HG03442 (cell line): ENCODE measurements around the gene ZMYM4.

Experiments
- ATAC-seq: cut with Tn5 transposase; IDR thresholded peaks from one replicate; pipeline ENCODE4 v1.9.1; 2021; ENCODE audit warnings: mild to moderate bottlenecking, moderate library complexity; ENCODE audit not compliant: unreplicated experiment

The ZMYM4 gene

GRCh38 chr1:35274197-35274596 lies 5.7 kb downstream of the ZMYM4 start:
- ATAC-seq, result no peak

- ATAC-seq, result no peak
Observed at GRCh38 chr1:35278886-35279554, 10.5 kb downstream of the ZMYM4 start.

GRCh38 chr1:35279555-35279904 lies 11.0 kb downstream of the ZMYM4 start:
- no peak for ATAC-seq

GRCh38 chr1:35280006-35280405 lies 11.5 kb downstream of the ZMYM4 start:
- ATAC-seq, result no peak

- no peak for ATAC-seq
Observed at GRCh38 chr1:35281565-35281964, 13.1 kb downstream of the ZMYM4 start.

GRCh38 chr1:35282172-35282571 lies 13.7 kb downstream of the ZMYM4 start:
- no peak for ATAC-seq

- ATAC-seq, result no peak
Observed at GRCh38 chr1:35284852-35285251, 16.3 kb downstream of the ZMYM4 start.

GRCh38 chr1:35285771-35286606 lies 17.5 kb downstream of the ZMYM4 start:
- ATAC-seq, result no peak

- ATAC-seq, result no peak
Observed at GRCh38 chr1:35287807-35288640, 19.5 kb downstream of the ZMYM4 start.

- ATAC-seq, result no peak
Observed at GRCh38 chr1:35288761-35289160, 20.3 kb downstream of the ZMYM4 start.

- no peak for ATAC-seq
Observed at GRCh38 chr1:35290452-35290851, 21.9 kb downstream of the ZMYM4 start.

- no peak for ATAC-seq
Observed at GRCh38 chr1:35294809-35295208, 26.3 kb downstream of the ZMYM4 start.

- ATAC-seq, result no peak
Observed at GRCh38 chr1:35297886-35298285, 29.4 kb downstream of the ZMYM4 start.

- ATAC-seq, result no peak
Observed at GRCh38 chr1:35298464-35298863, 30.0 kb downstream of the ZMYM4 start.

GRCh38 chr1:35300376-35300775 lies 31.9 kb downstream of the ZMYM4 start:
- ATAC-seq, result no peak

GRCh38 chr1:35301674-35302392 lies 33.3 kb downstream of the ZMYM4 start:
- ATAC-seq, result no peak

GRCh38 chr1:35305383-35305782 lies 36.9 kb downstream of the ZMYM4 start:
- no peak for ATAC-seq

- no peak for ATAC-seq
Observed at GRCh38 chr1:35315649-35316048, 47.1 kb downstream of the ZMYM4 start.

GRCh38 chr1:35316264-35316663 lies 47.8 kb downstream of the ZMYM4 start:
- no peak for ATAC-seq

GRCh38 chr1:35319988-35320713 lies 51.6 kb downstream of the ZMYM4 start:
- no peak for ATAC-seq
